Activated T-cell treated with anti-CD3 and anti-CD28 coated beads, Interleukin-2, amount 50 U/mL, for 4 hours (primary cell): Measurements from ENCODE around the gene MUC21. TPM values are rescaled to one million over a fixed set of nuclear protein-coding genes. Genes with fewer than 3 reads are reported as not detected.
"Not testable (repeated sequence)": the region's sequence is repeated elsewhere in the genome, so short reads cannot be mapped to it uniquely, and the experiment has no call there.

Experiments used
- ATAC-seq, 2 donors: fragments of 200-7000 bp; cut with Tn5 transposase; one replicate each; pipeline ENCODE4 v1.10.0; 2021
- DNase-seq: peaks from one replicate; pipeline ENCODE4 v3.0.0-alpha.2; 2020
- H3K27me3 Mint-ChIP-seq: one replicate; pipeline ENCODE4 v1.8.0; 2021; ENCODE audit warnings: low read depth, mixed read lengths
- H3K36me3 Mint-ChIP-seq: one replicate; pipeline ENCODE4 v1.8.0; 2022; ENCODE audit warnings: mixed read lengths; ENCODE audit not compliant: insufficient read depth
- H3K4me1 Mint-ChIP-seq: one replicate; pipeline ENCODE4 v1.8.0; 2021; ENCODE audit warnings: low read depth, mixed read lengths
- H3K4me3 Mint-ChIP-seq: one replicate; pipeline ENCODE4 v1.8.0; 2021; ENCODE audit warnings: mild to moderate bottlenecking, moderate library complexity, mixed read lengths
- H3K9me3 Mint-ChIP-seq: one replicate; pipeline ENCODE4 v1.8.0; 2021; ENCODE audit warnings: mixed read lengths
- total RNA-seq, 3 donors: library from RNA; stranded (reverse); gene quantifications; one replicate each; pipeline ENCODE4 v1.2.1, GENCODE V29; 2021

MUC21 gene
- total RNA-seq, 3 donors from 2014 or later = not detected

GRCh38 chr6:30985490-30985889 is 2.0 kb downstream of the MUC21 start:
- no peaks in the 10 kb centered on the region for H3K36me3 Mint-ChIP-seq
- DNase-seq (no peak), ATAC-seq (peak; percentile 43 to 48)
- peaks cover 25% of the 10 kb centered on the region for H3K27me3 Mint-ChIP-seq
- H3K4me1 Mint-ChIP-seq = peaks cover 5% of the 10 kb centered on the region
- H3K4me3 Mint-ChIP-seq = no peak overlapping the region
- no peaks in the 10 kb centered on the region for H3K9me3 Mint-ChIP-seq

- ATAC-seq (no peak), DNase-seq (no peak)
- H3K4me1 Mint-ChIP-seq = peaks cover 10% of the 10 kb centered on the region
- no peaks in the 10 kb centered on the region for H3K9me3 Mint-ChIP-seq
- H3K4me3 Mint-ChIP-seq = no peak overlapping the region
- H3K36me3 Mint-ChIP-seq = no peaks in the 10 kb centered on the region
- peaks cover 16% of the 10 kb centered on the region for H3K27me3 Mint-ChIP-seq
Measured at GRCh38 chr6:30987304-30987703, 3.8 kb downstream of the MUC21 start.

DNA sequence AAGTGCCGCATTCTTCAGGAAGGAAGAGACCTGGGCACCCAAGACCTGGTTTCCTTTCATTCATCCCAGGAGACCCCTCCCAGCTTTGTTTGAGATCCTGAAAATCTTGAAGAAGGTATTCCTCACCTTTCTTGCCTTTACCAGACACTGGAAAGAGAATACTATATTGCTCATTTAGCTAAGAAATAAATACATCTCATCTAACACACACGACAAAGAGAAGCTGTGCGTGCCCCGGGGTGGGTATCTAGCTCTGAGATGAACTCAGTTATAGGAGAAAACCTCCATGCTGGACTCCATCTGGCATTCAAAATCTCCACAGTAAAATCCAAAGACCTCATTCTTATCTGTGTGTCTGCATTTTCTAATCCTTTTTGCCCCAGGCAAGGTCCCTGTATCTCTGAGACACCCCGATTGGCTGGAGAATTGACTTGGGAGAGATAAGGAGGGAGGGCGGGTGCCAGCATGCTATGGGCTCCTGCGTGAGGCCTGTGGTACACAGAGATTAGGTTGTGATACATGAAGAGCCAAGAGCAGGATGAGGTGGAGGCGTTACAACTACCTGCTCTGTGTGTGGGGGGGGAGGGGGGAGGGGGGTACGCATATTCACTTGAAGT is 4.8 kb downstream of the MUC21 start:
- Mint-ChIP-seq H3K9me3 (no peaks in the 10 kb centered on the region), H3K36me3 (no peaks in the 10 kb centered on the region), H3K27me3 (peaks cover 7% of the 10 kb centered on the region), H3K4me3 (no peak overlapping the region), H3K4me1 (peaks cover 10% of the 10 kb centered on the region)
- no peak for ATAC-seq
- no peak for DNase-seq

GRCh38 chr6:30990422-30991086 is 7.0 kb downstream of the MUC21 start:
- peak overlapping the region; percentile 58 for H3K4me3 Mint-ChIP-seq
- H3K27me3 Mint-ChIP-seq = no peaks in the 10 kb centered on the region
- DNase-seq = no peak
- H3K36me3 Mint-ChIP-seq = no peaks in the 10 kb centered on the region
- peaks cover 10% of the 10 kb centered on the region for H3K4me1 Mint-ChIP-seq
- peak; percentile 63 to 69 for ATAC-seq
- H3K9me3 Mint-ChIP-seq = no peaks in the 10 kb centered on the region

GRCh38 chr6:30991891-30992290 is 8.4 kb downstream of the MUC21 start:
- Mint-ChIP-seq H3K9me3 (no peaks in the 10 kb centered on the region), H3K4me3 (no peak overlapping the region), H3K36me3 (no peaks in the 10 kb centered on the region), H3K27me3 (no peaks in the 10 kb centered on the region), H3K4me1 (peaks cover 10% of the 10 kb centered on the region)
- ATAC-seq = no peak
- no peak for DNase-seq

DNA sequence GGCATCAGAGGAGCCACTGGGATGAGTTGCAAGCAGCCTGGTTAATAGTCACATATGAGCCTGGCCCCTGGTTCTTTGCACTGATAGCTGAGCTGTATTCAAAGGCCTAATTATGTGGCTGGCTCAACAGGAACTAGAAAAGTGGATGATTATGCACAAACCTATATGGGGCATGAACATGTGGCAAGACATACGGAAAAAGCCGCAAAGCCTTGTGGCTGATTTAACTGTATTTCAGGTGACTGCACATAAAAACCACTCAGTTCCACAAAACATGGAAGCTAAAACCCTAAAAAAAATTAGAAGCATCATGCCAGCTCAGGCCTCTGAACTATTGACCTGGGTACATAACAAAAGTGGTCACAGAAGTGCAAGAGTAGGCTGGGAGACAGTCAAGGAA is 13.8 kb downstream of the MUC21 start:
- Mint-ChIP-seq H3K4me1 (peaks cover 2% of the 10 kb centered on the region), H3K36me3 (no peaks in the 10 kb centered on the region), H3K4me3 (no peak overlapping the region), H3K9me3 (no peaks in the 10 kb centered on the region), H3K27me3 (peaks cover 2% of the 10 kb centered on the region)
- ATAC-seq (no peak), DNase-seq (no peak)

DNA sequence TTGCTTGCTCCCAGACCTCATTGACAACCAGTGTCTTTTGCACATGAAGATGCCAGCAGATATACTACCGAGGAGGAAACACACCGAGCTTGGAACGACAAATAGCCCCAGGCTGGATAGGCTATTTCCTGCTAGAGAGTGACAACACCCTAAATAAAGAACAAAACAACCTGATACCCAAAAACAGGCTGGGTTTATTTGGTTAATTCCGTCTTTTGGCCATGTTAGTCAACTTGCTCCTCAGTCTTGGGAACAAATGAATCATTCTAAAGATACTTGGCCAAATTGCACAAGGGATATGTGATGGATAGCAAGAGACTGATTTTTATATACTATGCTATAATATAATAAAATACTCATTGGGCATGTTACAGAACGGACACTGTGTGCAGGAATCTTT is 15.3 kb downstream of the MUC21 start:
- Mint-ChIP-seq H3K4me1 (peaks cover 2% of the 10 kb centered on the region), H3K4me3 (no peak overlapping the region), H3K9me3 (no peaks in the 10 kb centered on the region), H3K27me3 (peaks cover 5% of the 10 kb centered on the region), H3K36me3 (no peaks in the 10 kb centered on the region)
- ATAC-seq (no peak), DNase-seq (no peak)

- not testable (repeated sequence) for H3K9me3 Mint-ChIP-seq, ATAC-seq, DNase-seq, H3K4me1 Mint-ChIP-seq, H3K36me3 Mint-ChIP-seq, H3K4me3 Mint-ChIP-seq, H3K27me3 Mint-ChIP-seq
Measured at GRCh38 chr6:31000067-31000860, 16.7 kb downstream of the MUC21 start.

GRCh38 chr6:31001281-31001888 is 17.9 kb downstream of the MUC21 start:
- no peak for ATAC-seq
- no peaks in the 10 kb centered on the region for H3K9me3 Mint-ChIP-seq
- no peak overlapping the region for H3K4me3 Mint-ChIP-seq

GRCh38 chr6:31002471-31002870 is 19.0 kb downstream of the MUC21 start:
- Mint-ChIP-seq H3K9me3 (no peaks in the 10 kb centered on the region), H3K36me3 (no peaks in the 10 kb centered on the region), H3K4me1 (peaks cover 5% of the 10 kb centered on the region), H3K27me3 (peaks cover 10% of the 10 kb centered on the region), H3K4me3 (no peak overlapping the region)
- DNase-seq (no peak), ATAC-seq (no peak)

More at GRCh38 chr6:31001281-31001888, 17.9 kb downstream of the MUC21 start:
- no peak for DNase-seq
- H3K27me3 Mint-ChIP-seq = peaks cover 9% of the 10 kb centered on the region
- H3K36me3 Mint-ChIP-seq = no peaks in the 10 kb centered on the region
- H3K4me1 Mint-ChIP-seq = peaks cover 5% of the 10 kb centered on the region

GRCh38 chr6:31004794-31005193 is 21.3 kb downstream of the MUC21 start:
- Mint-ChIP-seq H3K4me1 (peaks cover 5% of the 10 kb centered on the region), H3K4me3 (no peak overlapping the region), H3K27me3 (peaks cover 20% of the 10 kb centered on the region), H3K36me3 (no peaks in the 10 kb centered on the region), H3K9me3 (no peaks in the 10 kb centered on the region)
- ATAC-seq (no peak), DNase-seq (no peak)

GRCh38 chr6:31005249-31006020 is 21.9 kb downstream of the MUC21 start:
- no peak for DNase-seq
- Mint-ChIP-seq H3K9me3 (no peaks in the 10 kb centered on the region), H3K27me3 (peaks cover 20% of the 10 kb centered on the region), H3K4me3 (no peak overlapping the region), H3K36me3 (no peaks in the 10 kb centered on the region), H3K4me1 (peaks cover 5% of the 10 kb centered on the region)
- ATAC-seq = no peak

DNA sequence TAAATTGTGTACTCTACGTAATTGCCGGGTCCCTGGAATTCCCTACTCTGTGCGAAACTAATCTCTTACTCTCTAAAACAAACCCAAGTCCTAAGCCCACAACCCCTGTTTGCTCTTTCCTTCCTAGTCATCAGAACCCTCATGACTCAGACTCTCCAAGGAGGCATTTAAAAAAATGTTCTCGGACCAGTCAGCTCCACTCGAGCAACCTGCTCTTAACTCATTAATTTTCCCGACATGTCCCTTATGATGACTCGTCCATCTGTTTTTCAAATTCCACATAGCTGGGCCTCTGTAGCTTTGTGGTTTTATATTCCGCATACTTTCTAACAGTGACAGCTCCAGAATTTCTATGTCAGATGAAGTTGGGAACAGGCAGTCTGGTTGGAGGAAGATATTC is 24.2 kb downstream of the MUC21 start:
- DNase-seq (no peak), ATAC-seq (no peak)
- no peaks in the 10 kb centered on the region for H3K36me3 Mint-ChIP-seq
- H3K4me1 Mint-ChIP-seq = peaks cover 3% of the 10 kb centered on the region
- H3K27me3 Mint-ChIP-seq = peaks cover 26% of the 10 kb centered on the region
- no peak overlapping the region for H3K4me3 Mint-ChIP-seq
- H3K9me3 Mint-ChIP-seq = no peaks in the 10 kb centered on the region

- Mint-ChIP-seq H3K9me3 (no peaks in the 10 kb centered on the region), H3K4me1 (peaks cover 3% of the 10 kb centered on the region), H3K4me3 (no peak overlapping the region), H3K36me3 (no peaks in the 10 kb centered on the region), H3K27me3 (peaks cover 26% of the 10 kb centered on the region)
- DNase-seq (no peak), ATAC-seq (no peak)
Measured at GRCh38 chr6:31008165-31008564, 24.6 kb downstream of the MUC21 start.
